DOHH2 (cell line): ENCODE data around the gene COL20A1.
A peak's percentile ranks its signal among the peaks of the same experiment; 100 is the strongest.

Source experiments
- EZH2phosphoT487 ChIP-seq: fragments of 200-600 bp; sonication (generic); IDR thresholded peaks from 2 replicates; pipeline ENCODE4 v1.6.1; 2017; ENCODE audit warnings: borderline replicate concordance, mild to moderate bottlenecking, antibody characterized with exemption, low read length, moderate library complexity, mixed read lengths
- TF ChIP-seq, protein P1 (sequence below): fragments of 200-600 bp; sonication (generic); IDR thresholded peaks from one replicate; pipeline ENCODE4 v1.5.1; 2014; ENCODE audit warnings: antibody characterized with exemption, mild to moderate bottlenecking, low read depth, low read length; ENCODE audit not compliant: poor library complexity, severe bottlenecking

DNA sequence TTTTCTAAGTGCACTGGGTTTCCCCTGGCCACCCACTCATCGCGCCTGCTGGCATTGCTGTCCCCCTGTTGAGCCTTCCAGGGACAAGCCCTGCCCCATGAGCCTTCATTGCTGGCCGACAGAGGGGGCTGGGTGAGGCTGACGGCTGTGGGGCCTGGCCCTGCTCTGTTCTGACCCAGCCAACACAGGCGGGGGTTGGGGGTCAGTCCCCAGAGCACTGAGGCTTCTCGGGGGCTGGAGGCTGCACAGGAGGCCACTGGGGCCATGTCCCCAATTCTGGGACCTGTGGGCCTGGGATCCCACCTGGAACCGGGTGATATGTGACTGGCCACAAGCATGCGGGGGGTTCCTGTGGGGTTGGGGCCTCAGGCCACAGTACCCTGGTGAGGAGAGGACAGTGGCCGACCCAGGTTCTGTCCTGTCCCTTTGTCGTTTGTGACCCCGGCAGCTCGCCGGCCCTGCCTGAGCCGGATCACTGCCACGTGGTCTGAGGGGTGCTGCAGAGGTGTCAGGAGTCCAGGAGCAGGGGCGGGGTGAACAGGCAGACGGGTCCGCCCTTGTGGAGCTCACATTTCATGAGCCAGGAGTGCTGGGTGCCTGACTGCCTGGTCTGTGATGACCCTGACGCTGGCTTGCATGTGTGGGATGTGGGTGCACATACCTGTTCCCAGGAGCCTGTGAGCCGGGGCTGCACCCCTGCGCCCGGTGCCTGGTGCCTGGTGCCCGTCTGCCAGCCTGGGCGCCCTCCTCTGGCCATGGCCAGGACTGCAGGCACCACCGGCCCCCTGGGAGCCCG, 2.1 kb upstream of the COL20A1 start:
- TF ChIP-seq, protein P1, sequence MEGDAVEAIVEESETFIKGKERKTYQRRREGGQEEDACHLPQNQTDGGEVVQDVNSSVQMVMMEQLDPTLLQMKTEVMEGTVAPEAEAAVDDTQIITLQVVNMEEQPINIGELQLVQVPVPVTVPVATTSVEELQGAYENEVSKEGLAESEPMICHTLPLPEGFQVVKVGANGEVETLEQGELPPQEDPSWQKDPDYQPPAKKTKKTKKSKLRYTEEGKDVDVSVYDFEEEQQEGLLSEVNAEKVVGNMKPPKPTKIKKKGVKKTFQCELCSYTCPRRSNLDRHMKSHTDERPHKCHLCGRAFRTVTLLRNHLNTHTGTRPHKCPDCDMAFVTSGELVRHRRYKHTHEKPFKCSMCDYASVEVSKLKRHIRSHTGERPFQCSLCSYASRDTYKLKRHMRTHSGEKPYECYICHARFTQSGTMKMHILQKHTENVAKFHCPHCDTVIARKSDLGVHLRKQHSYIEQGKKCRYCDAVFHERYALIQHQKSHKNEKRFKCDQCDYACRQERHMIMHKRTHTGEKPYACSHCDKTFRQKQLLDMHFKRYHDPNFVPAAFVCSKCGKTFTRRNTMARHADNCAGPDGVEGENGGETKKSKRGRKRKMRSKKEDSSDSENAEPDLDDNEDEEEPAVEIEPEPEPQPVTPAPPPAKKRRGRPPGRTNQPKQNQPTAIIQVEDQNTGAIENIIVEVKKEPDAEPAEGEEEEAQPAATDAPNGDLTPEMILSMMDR, result peak; percentile 81
- no peak for TF ChIP-seq EZH2phosphoT487
